Lower leg skin (tissue), 4 donors: Measurements from ENCODE around the gene GABRB2. TPM values are rescaled to one million over a fixed set of nuclear protein-coding genes. Genes with fewer than 3 reads are reported as not detected.

Experiments used
- DNase-seq, 2 donors: peaks; one replicate each; pipeline ENCODE4 v3.0.0-alpha.2; 2019; ENCODE audit warnings: low spot score in 2 of 2
- H3K4me3 ChIP-seq: fragments of 200-600 bp; sonication (generic); 2 replicates; pipeline ENCODE4 v1.5.1; 2017; ENCODE audit warnings: mild to moderate bottlenecking, low read depth; ENCODE audit not compliant: poor library complexity, severe bottlenecking
- CTCF ChIP-seq, 3 donors: fragments of 450-650 bp; IDR thresholded peaks; one replicate each; pipeline ENCODE4 v1.5.1; 2016; ENCODE audit warnings: antibody characterized with exemption in 3 of 3, mild to moderate bottlenecking in 3 of 3, moderate library complexity in 2 of 3
- POLR2A ChIP-seq, 2 donors: fragments of 450-650 bp; IDR thresholded peaks; one replicate each; pipeline ENCODE4 v1.6.1; 2016 to 2017; ENCODE audit warnings: antibody characterized with exemption in 2 of 2, mild to moderate bottlenecking in 1 of 2, moderate library complexity in 1 of 2
- WGBS, 2 donors: methylation state at CpG; one replicate each; pipeline ENCODE4 v1.1.5; 2018; 5-methylcytosine and 5-hydroxymethylcytosine counted together
- intact Hi-C: fragments of 100-400 bp; cut with DNase I; formaldehyde crosslinking; loops from one replicate; pipeline ENCODE4 v1.15.0; 2023; ENCODE audit warnings: low total_unique reads
- total RNA-seq, 4 donors: library from RNA; depleted of rRNA; stranded (reverse); fragments of >200 nt; gene quantifications; one replicate each; pipeline ENCODE4 v1.1.0, GENCODE V29; 2016

Gene GABRB2
- total RNA-seq, 4 donors from 2014 or later, result 0.19 to 0.67 (median 0.45) TPM; not detected in 1

- no peak overlapping the region for H3K4me3 ChIP-seq
- intact Hi-C loops, result no loop called here
- 52 to 55% methylated on average over 6 of the region's 6 CpGs for WGBS, 2 donors
- no peak for DNase-seq
- TF ChIP-seq POLR2A (IDR thresholded peaks at IDR 0.05) (no peak), CTCF (IDR thresholded peaks at IDR 0.05) (no peak)
These were observed 146.4 kb downstream of the GABRB2 start for GRCh38 chr5:161399996-161400562.

GRCh38 chr5:161397448-161397847, 149.1 kb downstream of the GABRB2 start:
- WGBS, 2 donors, result 82 to 83% methylated on average over 4 of the region's 4 CpGs
- intact Hi-C loops, result no loop called here
- TF ChIP-seq CTCF (IDR thresholded peaks at IDR 0.05) (no peak), POLR2A (IDR thresholded peaks at IDR 0.05) (no peak)
- H3K4me3 ChIP-seq, result no peak overlapping the region
- DNase-seq, result no peak

GRCh38 chr5:161396171-161396570, 150.4 kb downstream of the GABRB2 start:
- TF ChIP-seq CTCF (IDR thresholded peaks at IDR 0.05), result no peak
- no peak for TF ChIP-seq POLR2A (IDR thresholded peaks at IDR 0.05)
- intact Hi-C loops, result no loop called here
- no peak for DNase-seq
- 37 to 52% methylated on average over 3 of the region's 3 CpGs for WGBS, 2 donors
- no peak overlapping the region for H3K4me3 ChIP-seq

- TF ChIP-seq CTCF (IDR thresholded peaks at IDR 0.05) (no peak), POLR2A (IDR thresholded peaks at IDR 0.05) (no peak)
- whole genome bisulfite sequencing, 2 donors, result 74 to 82% methylated on average over 1 of the region's 1 CpG
- intact Hi-C loops, result no loop called here
- no peak for DNase-seq
- H3K4me3 ChIP-seq, result no peak overlapping the region
These were observed 154.8 kb downstream of the GABRB2 start for GRCh38 chr5:161391724-161392123.

GRCh38 chr5:161391016-161391415, 155.5 kb downstream of the GABRB2 start:
- WGBS, 2 donors, result 73 to 82% methylated on average over 1 of the region's 1 CpG
- DNase-seq, result no peak
- intact Hi-C loops, result no loop called here
- no peak overlapping the region for H3K4me3 ChIP-seq
- no peak for TF ChIP-seq POLR2A (IDR thresholded peaks at IDR 0.05)
- no peak for TF ChIP-seq CTCF (IDR thresholded peaks at IDR 0.05)

- intact Hi-C loops, result no loop called here
- DNase-seq, result no peak
- no peak for TF ChIP-seq POLR2A (IDR thresholded peaks at IDR 0.05)
- TF ChIP-seq CTCF (IDR thresholded peaks at IDR 0.05), result no peak
- no peak overlapping the region for H3K4me3 ChIP-seq
- WGBS, 2 donors, result 89% methylated on average over 2 of the region's 2 CpGs
These were observed 159.4 kb downstream of the GABRB2 start for GRCh38 chr5:161387121-161387520.
